ENCODE data around the gene SLC44A2. TPM values are rescaled to one million over a fixed set of nuclear protein-coding genes. Genes with fewer than 3 reads are reported as not detected.

SLC44A2 gene
- total and polyA plus RNA-seq, 2 of the 8 experiments (the other 6 are each of a cell fraction or from before 2014, with no cell fraction given) = 105 to 120 TPM

DNA sequence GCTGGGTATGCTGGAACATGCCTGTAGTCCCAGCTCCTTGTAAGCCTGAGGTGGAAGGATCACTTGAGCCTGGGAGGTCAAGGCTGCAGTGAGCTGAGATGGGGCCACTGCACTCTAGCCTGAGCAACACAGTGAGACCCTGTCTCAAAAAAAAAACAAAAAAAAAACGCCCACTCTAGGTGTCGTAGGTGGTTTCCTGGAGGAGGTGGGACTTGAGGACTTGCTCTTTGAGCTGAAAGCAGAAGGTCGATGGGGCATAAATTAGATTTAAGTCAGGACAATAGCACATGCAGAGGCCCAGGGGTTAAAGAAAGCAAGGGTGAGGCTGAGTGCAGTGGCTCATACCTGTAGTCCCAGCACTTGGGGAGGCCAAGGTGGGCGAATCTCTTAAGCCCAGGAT, 15.9 kb downstream of the SLC44A2 start (continued):
- no peak for TF ChIP-seq SP1 (IDR thresholded peaks at IDR 0.05; ENCODE audit: low read depth, low read length)
- TF ChIP-seq CHD1 (IDR thresholded peaks at IDR 0.05; ENCODE audit: low read depth, low read length) = no peak
- TF ChIP-seq SP4 (IDR thresholded peaks at IDR 0.05; ENCODE audit: low read length) = no peak
- no peak for TF ChIP-seq EZH2 (IDR thresholded peaks at IDR 0.05; ENCODE audit: low read depth, low read length, severe bottlenecking)

Measured in H1 (cell line).